ENCODE measurements around the gene OGFR.

DNA sequence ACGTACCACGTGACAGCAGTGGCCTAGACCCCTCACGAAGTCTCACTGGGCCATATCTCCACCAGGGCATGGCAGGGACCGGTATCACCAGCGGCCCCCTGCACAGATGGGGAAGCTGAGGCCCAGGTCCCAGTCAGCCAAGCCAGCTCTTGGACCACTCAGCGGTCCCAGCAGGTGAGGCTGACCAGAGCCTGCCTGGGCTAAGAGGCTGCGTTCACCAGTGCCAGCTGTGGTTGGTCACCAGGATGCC is 11.0 kb upstream of the OGFR start:
- TF ChIP-seq, protein P1, sequence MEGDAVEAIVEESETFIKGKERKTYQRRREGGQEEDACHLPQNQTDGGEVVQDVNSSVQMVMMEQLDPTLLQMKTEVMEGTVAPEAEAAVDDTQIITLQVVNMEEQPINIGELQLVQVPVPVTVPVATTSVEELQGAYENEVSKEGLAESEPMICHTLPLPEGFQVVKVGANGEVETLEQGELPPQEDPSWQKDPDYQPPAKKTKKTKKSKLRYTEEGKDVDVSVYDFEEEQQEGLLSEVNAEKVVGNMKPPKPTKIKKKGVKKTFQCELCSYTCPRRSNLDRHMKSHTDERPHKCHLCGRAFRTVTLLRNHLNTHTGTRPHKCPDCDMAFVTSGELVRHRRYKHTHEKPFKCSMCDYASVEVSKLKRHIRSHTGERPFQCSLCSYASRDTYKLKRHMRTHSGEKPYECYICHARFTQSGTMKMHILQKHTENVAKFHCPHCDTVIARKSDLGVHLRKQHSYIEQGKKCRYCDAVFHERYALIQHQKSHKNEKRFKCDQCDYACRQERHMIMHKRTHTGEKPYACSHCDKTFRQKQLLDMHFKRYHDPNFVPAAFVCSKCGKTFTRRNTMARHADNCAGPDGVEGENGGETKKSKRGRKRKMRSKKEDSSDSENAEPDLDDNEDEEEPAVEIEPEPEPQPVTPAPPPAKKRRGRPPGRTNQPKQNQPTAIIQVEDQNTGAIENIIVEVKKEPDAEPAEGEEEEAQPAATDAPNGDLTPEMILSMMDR (conservative IDR thresholded peaks at IDR 0.05; ENCODE audit: low read depth, low read length), result no peak
- no peak for TF ChIP-seq EZH2 (IDR thresholded peaks at IDR 0.05; ENCODE audit: borderline replicate concordance, low read depth, low read length, poor library complexity, severe bottlenecking)
